ENCODE measurements around the gene PHF3. TPM values are rescaled to one million over a fixed set of nuclear protein-coding genes. Genes with fewer than 3 reads are reported as not detected.

The PHF3 gene, protein sequence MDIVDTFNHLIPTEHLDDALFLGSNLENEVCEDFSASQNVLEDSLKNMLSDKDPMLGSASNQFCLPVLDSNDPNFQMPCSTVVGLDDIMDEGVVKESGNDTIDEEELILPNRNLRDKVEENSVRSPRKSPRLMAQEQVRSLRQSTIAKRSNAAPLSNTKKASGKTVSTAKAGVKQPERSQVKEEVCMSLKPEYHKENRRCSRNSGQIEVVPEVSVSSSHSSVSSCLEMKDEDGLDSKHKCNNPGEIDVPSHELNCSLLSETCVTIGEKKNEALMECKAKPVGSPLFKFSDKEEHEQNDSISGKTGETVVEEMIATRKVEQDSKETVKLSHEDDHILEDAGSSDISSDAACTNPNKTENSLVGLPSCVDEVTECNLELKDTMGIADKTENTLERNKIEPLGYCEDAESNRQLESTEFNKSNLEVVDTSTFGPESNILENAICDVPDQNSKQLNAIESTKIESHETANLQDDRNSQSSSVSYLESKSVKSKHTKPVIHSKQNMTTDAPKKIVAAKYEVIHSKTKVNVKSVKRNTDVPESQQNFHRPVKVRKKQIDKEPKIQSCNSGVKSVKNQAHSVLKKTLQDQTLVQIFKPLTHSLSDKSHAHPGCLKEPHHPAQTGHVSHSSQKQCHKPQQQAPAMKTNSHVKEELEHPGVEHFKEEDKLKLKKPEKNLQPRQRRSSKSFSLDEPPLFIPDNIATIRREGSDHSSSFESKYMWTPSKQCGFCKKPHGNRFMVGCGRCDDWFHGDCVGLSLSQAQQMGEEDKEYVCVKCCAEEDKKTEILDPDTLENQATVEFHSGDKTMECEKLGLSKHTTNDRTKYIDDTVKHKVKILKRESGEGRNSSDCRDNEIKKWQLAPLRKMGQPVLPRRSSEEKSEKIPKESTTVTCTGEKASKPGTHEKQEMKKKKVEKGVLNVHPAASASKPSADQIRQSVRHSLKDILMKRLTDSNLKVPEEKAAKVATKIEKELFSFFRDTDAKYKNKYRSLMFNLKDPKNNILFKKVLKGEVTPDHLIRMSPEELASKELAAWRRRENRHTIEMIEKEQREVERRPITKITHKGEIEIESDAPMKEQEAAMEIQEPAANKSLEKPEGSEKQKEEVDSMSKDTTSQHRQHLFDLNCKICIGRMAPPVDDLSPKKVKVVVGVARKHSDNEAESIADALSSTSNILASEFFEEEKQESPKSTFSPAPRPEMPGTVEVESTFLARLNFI (N-terminal part only)
- 10 to 100 TPM; 27.7 to 30.5 (median 28.9) TPM for total RNA-seq

DNA sequence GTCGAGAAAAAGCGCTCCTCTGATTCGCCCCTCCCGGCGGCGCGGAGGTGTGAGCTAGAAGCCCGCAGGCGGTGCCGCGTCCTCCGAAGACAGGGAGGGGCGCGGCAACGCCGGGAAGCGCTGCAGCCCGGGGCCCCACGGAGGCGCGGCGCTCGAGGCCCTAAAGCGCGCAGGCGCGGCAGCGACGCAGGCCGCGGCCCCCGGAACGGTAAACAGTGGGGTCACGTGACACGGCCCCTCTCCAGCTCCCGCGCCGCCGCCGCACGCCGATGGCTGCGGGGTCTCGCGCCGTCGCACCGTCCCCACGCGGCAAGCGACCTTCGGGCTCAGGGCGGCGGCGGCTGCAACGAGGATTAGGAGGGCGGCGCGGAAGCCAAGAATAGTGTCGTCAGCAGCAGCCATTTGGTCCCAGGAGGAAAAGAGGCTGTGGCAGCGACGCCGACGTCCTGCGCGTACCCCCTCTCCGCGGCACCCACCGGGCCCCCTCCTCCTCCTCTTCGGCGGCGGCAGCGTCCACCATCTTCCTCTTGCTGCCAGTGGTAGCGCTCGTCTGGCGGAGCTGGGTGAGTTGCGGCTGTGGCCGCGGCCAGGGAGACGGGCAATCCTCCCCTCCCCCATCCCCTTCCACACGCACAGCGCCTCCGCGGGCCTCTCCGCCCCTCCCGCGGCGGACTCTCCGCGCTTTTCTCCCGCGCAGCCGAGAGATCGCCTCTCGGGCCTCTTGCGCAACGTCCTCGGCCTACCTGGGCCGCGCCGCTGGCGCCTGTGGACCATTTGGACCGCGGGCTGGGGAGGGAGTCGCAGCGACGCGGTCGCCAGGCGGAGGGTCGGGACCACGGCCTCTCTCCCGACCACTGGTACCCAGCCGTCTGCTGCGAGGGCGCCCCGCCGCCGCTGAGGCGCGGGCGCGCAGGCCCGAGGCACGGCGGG lies at the start of gene PHF3:
PHF3 (plus strand) TSS at position 215 of the 930 bp plus-strand sequence. CDS start 10,750 bp downstream, outside the sequence.
- H3K27me3 Mint-ChIP-seq (ENCODE audit: low read depth) = no peaks in the 10 kb centered on the region
- DNase-seq (peak; percentile 87), ATAC-seq (peak; percentile 91 to 93)
- H3K9me3 Mint-ChIP-seq = no peaks in the 10 kb centered on the region
- peaks cover 47% of the 10 kb centered on the region for H3K4me1 Mint-ChIP-seq (ENCODE audit: low read depth)
- peak within 1 kb of the TSS; percentile 92 for H3K4me3 Mint-ChIP-seq
- no peaks in the 10 kb centered on the region for H3K36me3 Mint-ChIP-seq (ENCODE audit: insufficient read depth)

GRCh38 chr6:63589952-63590411 lies 45.6 kb upstream of the PHF3 start:
- Mint-ChIP-seq H3K4me1 (ENCODE audit: low read depth) (no peaks in the 10 kb centered on the region), H3K27me3 (ENCODE audit: low read depth) (peaks cover 5% of the 10 kb centered on the region), H3K4me3 (no peak overlapping the region), H3K9me3 (no peaks in the 10 kb centered on the region), H3K36me3 (ENCODE audit: insufficient read depth) (no peaks in the 10 kb centered on the region)
- no peak for DNase-seq
- ATAC-seq = no peak

DNA sequence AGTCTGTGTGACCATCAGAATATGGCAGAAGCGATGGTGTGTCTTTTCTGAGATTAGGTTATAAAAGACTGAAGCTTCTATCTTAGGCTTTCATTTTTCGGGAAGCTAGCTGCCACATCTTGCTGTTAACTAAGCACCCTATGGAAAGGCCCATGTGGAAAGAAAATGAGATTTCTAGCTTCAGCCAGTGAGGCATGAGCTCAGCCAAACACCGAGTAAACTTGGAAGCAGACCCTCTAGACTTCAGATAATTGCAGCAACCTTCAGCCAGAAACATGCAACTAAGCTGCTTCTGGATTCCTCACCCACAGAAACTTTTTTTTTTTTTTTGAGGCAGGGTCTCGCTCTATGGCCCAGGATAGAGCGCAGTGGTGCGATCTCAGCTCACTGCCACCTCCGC lies 42.7 kb upstream of the PHF3 start:
- peaks cover 7% of the 10 kb centered on the region for H3K27me3 Mint-ChIP-seq (ENCODE audit: low read depth)
- peaks cover 2% of the 10 kb centered on the region for H3K4me1 Mint-ChIP-seq (ENCODE audit: low read depth)
- no peak overlapping the region for H3K4me3 Mint-ChIP-seq
- H3K9me3 Mint-ChIP-seq = no peaks in the 10 kb centered on the region
- no peak for ATAC-seq
- DNase-seq = no peak
- H3K36me3 Mint-ChIP-seq (ENCODE audit: insufficient read depth) = no peaks in the 10 kb centered on the region

- Mint-ChIP-seq H3K4me3 (peak overlapping the region; percentile 81), H3K27me3 (ENCODE audit: low read depth) (peaks cover 5% of the 10 kb centered on the region), H3K9me3 (no peaks in the 10 kb centered on the region), H3K36me3 (ENCODE audit: insufficient read depth) (no peaks in the 10 kb centered on the region), H3K4me1 (ENCODE audit: low read depth) (peaks cover 15% of the 10 kb centered on the region)
- ATAC-seq (no peak), DNase-seq (no peak)
Measured at GRCh38 chr6:63597141-63598048, 38.2 kb upstream of the PHF3 start.

GRCh38 chr6:63598049-63599036 lies 37.3 kb upstream of the PHF3 start:
- H3K27me3 Mint-ChIP-seq (ENCODE audit: low read depth) = peaks cover 5% of the 10 kb centered on the region
- ATAC-seq (peak; percentile 99), DNase-seq (peak; percentile 69)
- H3K9me3 Mint-ChIP-seq = no peaks in the 10 kb centered on the region
- H3K4me1 Mint-ChIP-seq (ENCODE audit: low read depth) = peaks cover 15% of the 10 kb centered on the region
- H3K36me3 Mint-ChIP-seq (ENCODE audit: insufficient read depth) = no peaks in the 10 kb centered on the region
- H3K4me3 Mint-ChIP-seq = peak overlapping the region; percentile 81

DNA sequence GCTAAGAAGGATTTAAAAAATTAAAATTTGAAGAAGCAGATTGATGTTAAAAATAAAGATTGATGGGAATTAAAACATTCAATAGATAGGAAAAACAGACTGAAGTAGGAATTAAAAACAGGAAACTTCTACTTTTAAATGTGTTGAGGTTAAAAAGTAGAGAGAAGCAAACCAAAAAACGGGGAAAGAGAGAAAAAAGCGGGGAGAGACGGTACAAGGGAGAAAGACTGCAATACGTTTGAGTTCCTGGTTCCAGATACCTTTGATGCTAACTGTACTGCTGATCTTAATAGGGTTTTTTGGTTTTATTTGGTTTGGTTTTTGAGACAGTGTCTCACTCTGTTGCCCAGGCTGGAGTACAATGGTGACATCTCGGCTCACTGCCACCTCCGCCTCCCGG lies 36.4 kb upstream of the PHF3 start:
- Mint-ChIP-seq H3K4me3 (peak overlapping the region; percentile 81), H3K27me3 (ENCODE audit: low read depth) (peaks cover 4% of the 10 kb centered on the region), H3K36me3 (ENCODE audit: insufficient read depth) (no peaks in the 10 kb centered on the region), H3K9me3 (no peaks in the 10 kb centered on the region), H3K4me1 (ENCODE audit: low read depth) (peaks cover 15% of the 10 kb centered on the region)
- ATAC-seq = no peak
- no peak for DNase-seq

GRCh38 chr6:63600136-63600535 lies 35.5 kb upstream of the PHF3 start:
- H3K4me1 Mint-ChIP-seq (ENCODE audit: low read depth) = peaks cover 15% of the 10 kb centered on the region
- H3K36me3 Mint-ChIP-seq (ENCODE audit: insufficient read depth) = no peaks in the 10 kb centered on the region
- H3K4me3 Mint-ChIP-seq = no peak overlapping the region
- no peak for DNase-seq
- no peaks in the 10 kb centered on the region for H3K9me3 Mint-ChIP-seq
- peaks cover 4% of the 10 kb centered on the region for H3K27me3 Mint-ChIP-seq (ENCODE audit: low read depth)
- no peak for ATAC-seq

DNA sequence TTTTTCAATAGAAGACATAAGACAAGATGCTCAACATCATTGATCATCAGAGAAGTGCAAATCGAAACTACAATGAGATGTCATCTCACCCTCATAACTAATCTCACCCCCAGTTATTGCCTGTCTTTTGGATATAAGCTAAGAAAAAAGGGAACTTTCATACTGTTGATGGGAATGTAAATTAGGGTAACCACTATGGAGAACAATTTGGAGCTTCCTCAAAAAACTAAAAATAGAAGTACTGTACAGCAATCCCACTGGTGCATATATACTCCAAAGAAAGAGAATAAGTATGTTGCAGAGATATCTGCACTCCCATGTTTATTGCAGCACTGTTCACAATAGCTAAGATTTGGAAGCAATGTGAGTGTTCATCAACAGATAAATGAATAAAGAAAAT lies 26.4 kb upstream of the PHF3 start:
- no peaks in the 10 kb centered on the region for H3K36me3 Mint-ChIP-seq (ENCODE audit: insufficient read depth)
- no peak overlapping the region for H3K4me3 Mint-ChIP-seq
- H3K27me3 Mint-ChIP-seq (ENCODE audit: low read depth) = peaks cover 2% of the 10 kb centered on the region
- DNase-seq (no peak), ATAC-seq (no peak)
- H3K4me1 Mint-ChIP-seq (ENCODE audit: low read depth) = no peaks in the 10 kb centered on the region
- no peaks in the 10 kb centered on the region for H3K9me3 Mint-ChIP-seq

DNA sequence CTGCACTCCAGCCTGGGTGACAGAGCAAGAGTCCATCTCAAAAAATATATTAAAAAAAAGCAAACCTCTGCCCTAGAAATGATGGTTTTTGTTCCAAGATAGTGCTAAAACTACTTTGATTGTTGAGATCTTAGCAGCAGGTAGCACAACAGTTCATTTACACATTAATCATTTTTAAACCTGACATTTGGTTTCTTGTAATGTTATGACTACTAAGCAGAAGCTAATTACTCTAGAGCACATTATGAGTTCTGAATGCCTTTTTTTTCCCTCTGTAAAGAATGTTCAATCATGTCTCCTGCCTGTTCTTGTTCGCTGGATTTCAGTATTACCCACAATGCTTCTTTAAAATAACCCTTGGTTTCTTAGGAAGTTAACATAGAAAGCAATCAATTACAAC lies 24.7 kb upstream of the PHF3 start:
- Mint-ChIP-seq H3K27me3 (ENCODE audit: low read depth) (peaks cover 7% of the 10 kb centered on the region), H3K4me3 (no peak overlapping the region), H3K4me1 (ENCODE audit: low read depth) (no peaks in the 10 kb centered on the region), H3K36me3 (ENCODE audit: insufficient read depth) (no peaks in the 10 kb centered on the region), H3K9me3 (no peaks in the 10 kb centered on the region)
- no peak for DNase-seq
- ATAC-seq = no peak

DNA sequence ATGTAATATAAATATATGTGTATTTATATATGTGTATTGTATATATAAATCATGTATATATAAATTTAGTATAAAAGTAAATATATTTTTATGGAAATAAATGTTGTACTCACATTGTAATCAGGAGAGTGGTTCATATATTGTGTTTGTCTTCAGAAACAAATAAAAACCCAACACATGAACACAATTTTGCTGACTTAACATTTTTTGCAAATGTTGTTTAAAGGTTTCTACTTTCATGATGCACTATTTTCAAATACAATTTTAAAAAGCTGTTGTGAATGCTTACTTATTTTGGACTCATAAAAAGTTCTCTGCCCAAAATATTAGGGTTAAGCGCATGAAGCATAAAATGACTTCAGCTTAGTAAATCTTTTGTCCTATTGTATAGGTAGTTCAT lies 24.0 kb upstream of the PHF3 start:
- no peak for ATAC-seq

DNA sequence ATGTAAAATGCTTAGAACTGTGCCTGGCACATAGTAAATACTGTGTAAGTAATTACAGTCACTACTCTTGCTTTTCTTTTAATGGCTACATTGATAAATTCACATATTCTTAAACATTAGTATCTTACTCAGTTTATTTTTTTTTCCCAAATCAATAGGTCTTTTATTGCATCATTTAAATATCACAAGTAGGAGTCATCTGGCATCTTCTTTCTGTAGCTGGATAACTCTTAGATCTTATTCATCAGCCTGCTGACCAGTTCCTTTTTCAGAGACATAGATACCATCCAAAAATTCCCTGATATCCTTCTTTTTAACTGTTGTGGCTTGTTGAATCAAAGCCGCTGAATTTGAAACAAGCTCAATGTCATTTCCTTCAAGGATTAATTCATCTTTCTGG lies 20.0 kb upstream of the PHF3 start:
- H3K4me1 Mint-ChIP-seq (ENCODE audit: low read depth) = no peaks in the 10 kb centered on the region
- H3K9me3 Mint-ChIP-seq = no peaks in the 10 kb centered on the region
- H3K4me3 Mint-ChIP-seq = no peak overlapping the region
- H3K27me3 Mint-ChIP-seq (ENCODE audit: low read depth) = peaks cover 23% of the 10 kb centered on the region
- no peaks in the 10 kb centered on the region for H3K36me3 Mint-ChIP-seq (ENCODE audit: insufficient read depth)
- no peak for DNase-seq
- no peak for ATAC-seq

More for the DNA sequence above, 24.0 kb upstream of the PHF3 start:
- H3K9me3 Mint-ChIP-seq = no peaks in the 10 kb centered on the region
- no peaks in the 10 kb centered on the region for H3K4me1 Mint-ChIP-seq (ENCODE audit: low read depth)
- no peak overlapping the region for H3K4me3 Mint-ChIP-seq
- peaks cover 7% of the 10 kb centered on the region for H3K27me3 Mint-ChIP-seq (ENCODE audit: low read depth)
- H3K36me3 Mint-ChIP-seq (ENCODE audit: insufficient read depth) = no peaks in the 10 kb centered on the region
- no peak for DNase-seq

- Mint-ChIP-seq H3K36me3 (ENCODE audit: insufficient read depth) (no peaks in the 10 kb centered on the region), H3K4me1 (ENCODE audit: low read depth) (no peaks in the 10 kb centered on the region), H3K4me3 (no peak overlapping the region), H3K9me3 (no peaks in the 10 kb centered on the region), H3K27me3 (ENCODE audit: low read depth) (peaks cover 13% of the 10 kb centered on the region)
- no peak for ATAC-seq
- DNase-seq = no peak
Measured at GRCh38 chr6:63624091-63624490, 11.5 kb upstream of the PHF3 start.

Data from activated T-cell treated with anti-CD3 and anti-CD28 coated beads, Interleukin-2, amount 50 U/mL, for 4 hours (primary cell).